Measurements from ENCODE around the gene HRAS.
A peak's percentile ranks its signal among the peaks of the same experiment; 100 is the strongest.
"Not testable (repeated sequence)": the region's sequence is repeated elsewhere in the genome, so short reads cannot be mapped to it uniquely, and the experiment has no call there.

Gene HRAS

DNA sequence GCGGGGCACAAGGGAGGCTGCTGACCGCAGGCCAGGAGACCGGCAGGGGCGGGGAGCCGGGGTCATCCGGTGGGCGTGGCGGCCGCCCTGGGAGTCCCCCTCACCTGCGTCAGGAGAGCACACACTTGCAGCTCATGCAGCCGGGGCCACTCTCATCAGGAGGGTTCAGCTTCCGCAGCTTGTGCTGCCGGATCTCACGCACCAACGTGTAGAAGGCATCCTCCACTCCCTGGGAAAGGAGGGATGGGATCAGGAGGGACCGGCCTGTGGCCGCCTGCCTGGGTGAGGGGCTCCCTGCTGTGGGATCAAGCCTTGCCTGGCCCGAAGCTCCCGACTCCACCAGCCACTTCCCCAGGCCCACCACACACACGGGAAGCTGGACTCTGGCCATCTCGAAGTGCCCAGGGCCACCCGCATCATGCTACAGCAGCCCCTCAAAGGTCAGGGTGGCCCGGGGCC, 2.8 kb downstream of the HRAS start:
- no peak for DNase-seq

DNA sequence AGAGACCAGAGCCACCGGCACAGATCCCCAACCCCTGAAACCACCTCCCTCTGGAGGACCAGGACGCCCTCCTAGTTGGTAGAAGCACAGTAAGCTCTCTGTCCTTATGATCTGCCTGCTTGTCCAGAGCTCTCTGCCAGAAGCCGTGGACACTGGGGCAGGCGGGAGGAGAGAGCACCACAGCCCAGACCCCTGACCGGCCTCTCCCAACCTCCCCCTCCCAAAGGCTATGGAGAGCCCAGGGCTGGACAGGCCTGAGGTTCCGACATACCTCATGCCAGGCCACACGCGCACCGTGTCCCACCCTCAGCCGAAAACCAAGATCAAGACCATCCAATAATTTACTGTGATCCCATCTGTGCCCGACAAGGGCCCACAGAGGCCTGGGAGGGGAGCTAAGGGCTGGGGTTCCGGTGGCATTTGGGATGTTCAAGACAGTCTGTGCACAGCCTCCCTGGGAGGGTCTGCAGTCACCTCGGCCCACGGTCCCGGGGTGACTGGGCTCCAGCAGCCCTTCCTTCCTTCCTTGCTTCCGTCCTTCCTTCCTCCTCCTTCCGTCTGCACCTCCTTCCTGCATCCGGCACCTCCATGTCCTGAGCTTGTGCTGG, 3.4 kb downstream of the HRAS start:
- DNase-seq, result no peak

DNA sequence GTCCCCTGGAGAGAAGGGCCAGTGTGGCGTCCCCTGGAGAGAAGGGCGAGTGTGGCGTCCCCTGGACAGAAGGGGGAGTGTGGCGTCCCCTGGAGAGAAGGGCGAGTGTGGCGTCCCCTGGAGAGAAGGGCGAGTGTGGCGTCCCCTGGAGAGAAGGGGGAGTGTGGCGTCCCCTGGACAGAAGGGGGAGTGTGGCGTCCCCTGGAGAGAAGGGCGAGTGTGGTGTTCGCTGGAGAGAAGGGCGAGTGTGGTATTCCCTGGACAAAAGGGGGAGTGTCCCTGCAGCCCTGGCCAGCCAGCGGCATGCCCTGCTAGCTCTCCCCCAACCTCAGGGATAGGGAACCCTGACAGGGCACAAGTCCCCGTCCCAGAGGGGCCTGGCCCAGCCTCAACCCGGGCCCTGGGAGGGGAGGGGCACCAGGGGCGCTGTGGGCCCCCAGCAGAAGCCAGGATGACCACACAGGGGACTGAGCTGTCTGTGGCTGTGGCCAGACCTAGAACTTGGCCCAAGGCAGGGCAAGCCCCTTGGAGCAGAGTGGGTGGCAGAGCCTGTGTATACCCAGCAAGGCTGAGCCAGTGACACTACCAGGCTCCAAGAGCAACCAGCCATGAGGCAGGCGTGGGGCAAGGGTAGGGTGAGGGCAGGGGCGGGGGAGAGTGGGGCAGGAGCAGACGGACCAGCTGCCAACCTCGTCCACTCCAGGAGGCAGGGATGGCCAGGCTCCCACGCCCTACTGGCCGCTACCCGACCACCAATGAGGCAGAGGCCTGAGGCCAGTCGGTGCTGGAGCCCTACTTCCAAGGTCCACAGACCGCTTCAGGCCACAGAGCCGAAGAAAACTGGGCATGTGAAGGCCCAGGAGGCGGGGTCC, 4.2 kb downstream of the HRAS start:
- no peak for DNase-seq

DNA sequence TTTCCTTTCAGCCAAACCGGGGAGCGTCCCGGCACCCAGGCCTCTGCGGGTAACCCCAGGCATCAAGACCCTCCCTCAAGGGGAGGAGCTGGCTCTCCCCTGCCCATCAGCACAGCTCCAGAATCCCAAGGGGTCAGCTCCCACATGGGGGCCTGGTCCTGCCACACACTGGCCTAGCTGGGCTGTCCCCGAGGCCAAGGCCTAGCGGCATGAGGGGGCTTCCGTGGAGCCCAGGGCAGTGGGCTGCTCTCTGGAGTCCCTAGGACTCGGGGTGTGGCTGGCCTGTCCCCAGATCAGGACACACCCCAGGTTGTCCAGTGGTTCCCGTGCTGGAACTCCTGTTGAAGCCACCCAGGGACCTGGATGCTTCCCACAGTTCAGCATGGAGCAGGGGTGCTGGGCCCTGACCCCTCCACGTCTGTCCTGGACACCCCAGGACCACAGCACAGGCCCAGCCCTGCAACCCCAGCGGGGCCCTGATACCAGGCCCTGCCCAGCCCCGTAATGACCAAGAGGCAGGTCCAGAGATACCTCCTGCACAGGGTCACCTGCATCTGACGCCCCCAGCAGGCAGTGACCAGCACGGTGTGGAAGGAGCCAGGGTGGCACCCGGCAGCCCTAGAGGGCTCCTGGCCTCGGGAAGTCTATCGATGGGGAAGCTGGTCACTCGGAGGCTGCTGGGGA, 5.5 kb downstream of the HRAS start:
- no peak for DNase-seq

DNA sequence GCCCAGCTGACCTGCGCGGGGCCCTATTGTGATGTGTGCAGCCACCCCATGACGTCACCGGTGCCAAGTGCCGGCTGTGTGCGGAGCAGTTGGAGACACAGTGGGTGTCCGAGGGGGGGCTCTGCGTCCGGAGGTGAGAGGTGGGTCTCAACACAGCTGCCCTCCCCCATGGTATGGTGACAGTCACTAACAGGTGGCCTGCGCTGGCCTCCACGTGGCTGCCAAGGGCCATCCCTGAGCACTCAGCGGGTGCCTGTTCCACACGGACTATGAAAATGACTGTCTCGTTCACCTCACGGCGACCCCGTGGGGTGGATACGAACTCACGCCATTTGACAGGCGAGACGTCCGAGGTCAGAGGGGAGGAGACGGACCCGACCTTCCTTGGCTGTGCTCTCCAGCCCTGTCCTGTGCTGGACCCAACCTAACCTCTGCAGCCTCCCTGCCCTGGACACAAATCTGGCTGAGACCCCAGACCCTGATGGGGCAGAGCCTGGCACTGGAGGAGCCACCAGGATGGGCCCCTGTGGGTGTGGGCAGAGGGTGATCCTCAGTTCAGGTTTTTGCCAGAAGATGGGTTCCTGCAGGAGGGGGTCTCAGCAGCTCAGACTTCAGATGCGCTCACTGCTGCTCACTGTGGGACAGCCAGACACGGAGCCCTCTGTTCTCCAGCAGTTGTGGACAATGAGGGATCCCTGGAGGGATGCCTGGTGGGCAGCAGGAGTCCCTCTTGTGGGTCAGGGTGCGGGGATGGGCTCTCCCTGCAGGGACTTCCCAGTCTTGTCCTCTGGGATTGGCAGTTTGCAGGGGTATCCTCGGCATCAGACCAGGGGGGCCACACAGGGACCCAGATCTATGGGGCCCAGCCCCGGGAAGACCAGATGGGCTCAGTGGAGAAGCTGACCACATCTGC, 6.3 kb downstream of the HRAS start:
- DNase-seq, result no peak

DNA sequence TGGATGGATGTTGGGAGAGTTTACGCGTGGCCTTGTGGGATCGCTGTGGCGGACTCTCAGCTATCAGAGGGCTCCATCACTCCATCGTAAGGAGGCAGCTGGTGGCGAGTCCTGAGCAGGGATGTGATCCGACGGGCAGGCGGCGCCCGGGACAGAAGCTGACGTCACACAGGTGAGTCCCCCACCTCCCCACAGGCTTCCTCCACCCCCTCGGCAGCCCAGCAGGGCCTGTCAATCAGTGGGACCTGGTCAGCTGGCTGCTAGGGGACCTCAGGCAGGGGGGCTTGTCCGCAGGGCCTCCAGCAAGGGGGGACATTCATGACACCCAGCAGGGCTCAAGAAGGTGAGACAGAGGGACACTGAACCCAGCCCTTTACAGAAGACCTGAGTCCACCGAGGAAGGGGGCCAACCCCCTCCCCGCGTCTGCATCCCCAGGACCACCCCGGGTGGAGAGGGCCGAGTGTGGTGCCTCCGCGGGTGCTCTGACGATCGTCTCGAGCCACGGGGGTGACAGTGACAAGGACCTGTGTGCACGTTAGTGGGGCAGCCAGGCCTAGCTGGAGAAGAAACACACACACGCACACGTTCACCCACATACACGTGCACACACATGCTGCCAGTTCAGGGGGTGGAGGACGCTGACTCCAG, 7.1 kb downstream of the HRAS start:
- DNase-seq, result no peak

DNA sequence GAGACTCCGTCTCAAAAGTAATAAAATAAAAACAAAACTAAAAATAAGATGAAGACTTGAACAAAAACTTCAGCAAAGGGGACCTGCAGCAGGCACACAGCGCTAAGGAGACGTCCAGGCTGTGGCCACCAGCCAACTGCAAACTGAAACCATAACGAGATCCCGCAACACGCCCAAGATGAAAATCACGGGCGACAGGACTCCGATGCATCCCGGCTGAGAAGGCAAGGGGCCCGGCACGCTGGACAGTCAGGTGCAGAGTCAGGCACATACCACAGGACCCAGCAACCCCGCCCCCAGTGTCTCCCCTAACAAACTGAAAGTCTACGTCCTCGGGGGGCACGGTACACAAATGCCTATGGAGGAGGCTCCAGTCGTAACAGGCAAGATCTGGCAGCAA, 9.2 kb downstream of the HRAS start:
- DNase-seq, result no peak

DNA sequence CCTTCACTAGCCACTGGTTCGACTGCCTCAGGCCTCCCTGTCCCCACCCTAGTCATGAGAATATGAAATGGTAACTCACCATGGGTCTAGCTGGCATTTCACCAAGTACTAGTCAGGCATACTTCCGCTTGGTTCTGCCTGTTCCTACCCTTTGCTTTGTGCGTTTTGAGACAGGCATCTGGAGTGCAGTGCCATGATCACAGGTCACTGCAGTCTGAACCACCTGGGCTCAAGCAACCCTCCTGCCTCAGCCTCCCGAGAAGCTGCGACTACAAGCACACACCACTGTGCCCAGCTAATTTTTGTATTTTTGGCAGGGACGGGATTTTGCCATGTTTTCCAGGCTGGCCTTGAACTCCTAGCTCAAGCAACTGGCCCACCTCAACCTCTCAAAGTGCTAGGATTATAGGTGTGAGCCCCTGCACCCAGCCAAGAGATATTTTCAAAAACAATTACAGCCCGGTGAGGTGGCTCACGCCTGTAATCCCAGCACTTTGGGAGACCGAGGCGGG, 14.1 kb downstream of the HRAS start:
- no peak for DNase-seq

DNA sequence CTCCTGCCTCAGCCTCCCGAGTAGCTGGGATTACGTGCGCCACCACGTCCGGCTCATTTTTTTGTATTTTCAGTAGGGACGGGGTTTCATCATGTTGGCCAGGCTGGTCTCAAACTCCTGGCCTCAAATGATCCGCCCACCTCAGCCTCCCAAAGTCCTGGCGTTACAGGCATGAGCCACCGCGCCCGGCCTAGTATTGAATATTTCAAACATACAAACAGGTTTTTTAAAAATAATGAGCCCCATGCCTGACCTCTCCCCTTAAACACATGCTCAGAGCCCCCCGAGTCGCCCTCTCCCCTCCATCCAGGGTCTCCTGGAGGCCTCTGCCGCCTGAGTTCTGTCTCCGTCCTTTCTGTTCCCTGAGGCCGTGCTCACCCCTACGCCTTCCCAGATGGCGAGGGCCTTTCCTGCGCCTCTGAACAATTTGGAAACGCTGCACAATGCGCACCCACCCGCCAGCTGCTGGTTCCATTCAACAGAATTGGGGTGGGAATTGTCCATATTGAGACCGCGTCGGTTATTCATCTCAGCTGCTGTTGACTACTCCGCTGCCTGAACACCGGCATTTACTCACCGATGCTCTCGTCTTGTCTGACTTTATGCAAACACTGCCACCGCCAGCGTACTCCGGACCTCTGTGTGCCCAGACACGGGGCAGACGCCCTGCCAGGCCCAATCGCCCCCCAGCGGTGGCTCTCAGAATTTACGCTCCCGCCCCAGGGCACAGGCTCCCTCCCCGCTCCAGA, 14.8 kb downstream of the HRAS start:
- peak in 1 of 2 experiments; percentile 51 for DNase-seq

DNA sequence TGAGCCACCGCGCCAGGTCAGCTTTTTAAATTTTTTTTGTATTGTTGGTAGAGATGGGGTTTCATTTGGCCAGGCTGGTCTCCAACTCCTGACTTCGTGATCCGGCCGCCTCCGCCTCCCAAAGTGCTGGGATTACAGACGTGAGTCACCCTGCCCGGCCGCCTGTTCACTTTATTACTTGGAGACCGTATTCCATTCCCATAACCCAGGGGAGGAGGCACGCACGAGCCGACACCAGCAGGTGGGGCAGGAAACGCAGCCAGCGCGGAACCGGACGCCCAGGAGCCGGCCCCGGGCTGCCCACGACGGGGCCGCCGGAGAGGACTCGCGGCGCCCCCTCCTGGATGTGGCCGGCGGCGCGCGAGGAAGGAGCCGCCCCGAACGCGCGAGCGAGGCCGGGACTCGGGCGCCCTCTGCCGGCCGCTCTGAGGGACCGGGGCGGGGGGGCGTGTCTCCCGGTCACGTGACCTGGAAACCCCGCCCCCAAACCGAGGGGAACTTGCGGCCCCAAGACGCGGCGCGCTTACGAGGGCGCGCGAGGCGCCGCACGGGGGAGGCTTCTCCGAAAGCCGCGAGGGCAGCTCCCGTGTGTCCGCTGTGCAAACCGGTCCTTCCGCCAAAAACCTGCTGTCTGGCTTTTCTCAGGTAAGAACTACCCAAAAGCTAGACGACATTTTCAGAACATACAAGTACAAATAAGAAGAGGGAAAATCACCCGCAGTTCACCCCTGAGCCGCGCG, 16.7 kb downstream of the HRAS start:
- peak; percentile 98 for DNase-seq

DNA sequence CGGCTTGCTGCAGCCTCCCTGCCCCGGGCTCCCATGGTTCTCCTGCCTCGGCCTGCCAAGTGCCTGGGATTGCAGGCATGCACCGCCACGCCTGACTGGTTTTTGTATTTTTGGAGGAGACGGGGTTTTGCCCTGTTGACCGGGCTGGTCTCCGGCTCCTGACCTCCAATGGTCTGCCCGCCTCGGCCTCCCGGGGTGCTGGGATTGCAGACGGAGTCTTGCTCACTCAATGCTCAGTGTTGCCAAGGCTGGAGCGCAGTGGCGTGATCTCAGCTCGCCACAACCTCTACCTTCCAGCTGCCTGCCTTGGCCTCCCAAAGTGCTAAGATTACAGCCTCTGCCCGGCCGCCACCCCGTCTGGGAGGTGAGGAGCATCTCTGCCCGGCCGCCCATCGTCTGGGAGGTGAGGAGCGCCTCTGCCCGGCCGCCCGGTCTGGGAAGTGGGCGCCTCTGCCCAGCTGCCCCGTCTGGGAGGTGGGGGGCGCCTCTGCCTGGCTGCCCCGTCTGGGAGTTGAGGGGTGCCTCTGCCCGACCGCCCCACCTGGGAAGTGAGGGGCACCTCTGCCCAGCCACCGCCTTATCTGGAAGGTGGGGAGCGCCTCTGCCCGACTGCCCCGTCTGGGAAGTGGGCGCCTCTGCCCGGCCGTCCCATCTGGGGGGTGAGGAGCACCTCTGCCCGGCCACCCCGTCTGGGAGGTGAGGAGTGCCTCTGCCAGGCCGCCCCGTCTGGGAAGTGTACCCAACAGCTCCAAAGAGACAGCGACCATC, 18.3 kb downstream of the HRAS start:
- not testable (repeated sequence) for DNase-seq

DNA sequence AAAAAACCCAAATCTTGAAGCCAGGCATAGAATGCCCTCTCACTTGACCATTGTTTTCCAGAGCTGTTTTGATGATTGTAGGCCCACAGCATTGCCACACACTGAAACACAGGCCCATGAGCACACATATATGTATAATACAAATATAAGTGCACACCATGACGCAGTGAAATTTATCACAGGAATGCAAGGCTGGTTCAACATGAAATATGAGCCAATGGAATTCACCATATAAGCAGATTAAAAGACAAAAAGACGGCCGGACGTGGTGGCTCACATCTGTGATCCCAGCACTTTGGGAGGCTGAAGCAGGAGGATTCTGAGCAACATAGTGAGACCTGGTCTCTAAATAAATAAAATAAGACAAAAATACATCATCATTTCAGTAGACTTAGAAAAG, 19.0 kb downstream of the HRAS start:
- DNase-seq, result no peak

DNA sequence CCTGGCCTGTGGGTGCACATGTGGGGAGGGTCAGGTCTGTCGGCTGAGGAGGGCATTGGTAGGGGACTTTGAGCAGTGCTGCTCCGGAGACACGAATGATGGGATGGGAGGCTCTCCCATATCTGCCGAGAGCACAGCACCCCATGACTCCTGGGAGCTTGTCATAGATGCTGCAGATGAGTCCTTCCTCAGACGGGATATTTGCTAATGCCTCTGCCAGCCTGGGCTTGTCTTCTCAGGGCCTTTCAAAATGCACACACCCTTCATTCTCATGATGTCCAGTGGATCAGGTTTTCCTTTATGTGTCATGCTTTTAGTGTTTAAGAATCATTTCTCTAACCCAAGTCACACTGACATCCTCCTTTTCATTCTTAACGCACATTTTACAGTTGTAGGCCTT, 20.2 kb downstream of the HRAS start:
- no peak for DNase-seq

DNA sequence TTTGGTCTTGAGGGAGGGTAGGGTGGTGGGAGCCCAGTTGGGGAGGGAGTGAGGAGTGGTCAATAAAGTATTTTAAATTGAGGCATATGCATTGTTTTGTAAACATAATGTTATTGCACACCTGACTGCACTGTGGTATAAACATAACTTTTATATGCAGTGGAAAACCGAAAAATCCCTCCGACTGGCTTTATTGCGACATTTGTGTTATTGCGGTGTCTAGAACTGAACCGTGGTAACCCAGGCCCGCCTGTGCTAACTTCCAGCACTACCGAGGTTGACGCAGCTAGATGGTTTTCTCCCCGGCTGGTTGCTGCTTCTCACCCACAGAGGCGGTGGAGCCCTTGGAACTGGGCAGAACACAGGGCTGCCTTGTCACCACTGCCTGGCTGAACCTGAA, 20.8 kb downstream of the HRAS start:
- no peak for DNase-seq

DNA sequence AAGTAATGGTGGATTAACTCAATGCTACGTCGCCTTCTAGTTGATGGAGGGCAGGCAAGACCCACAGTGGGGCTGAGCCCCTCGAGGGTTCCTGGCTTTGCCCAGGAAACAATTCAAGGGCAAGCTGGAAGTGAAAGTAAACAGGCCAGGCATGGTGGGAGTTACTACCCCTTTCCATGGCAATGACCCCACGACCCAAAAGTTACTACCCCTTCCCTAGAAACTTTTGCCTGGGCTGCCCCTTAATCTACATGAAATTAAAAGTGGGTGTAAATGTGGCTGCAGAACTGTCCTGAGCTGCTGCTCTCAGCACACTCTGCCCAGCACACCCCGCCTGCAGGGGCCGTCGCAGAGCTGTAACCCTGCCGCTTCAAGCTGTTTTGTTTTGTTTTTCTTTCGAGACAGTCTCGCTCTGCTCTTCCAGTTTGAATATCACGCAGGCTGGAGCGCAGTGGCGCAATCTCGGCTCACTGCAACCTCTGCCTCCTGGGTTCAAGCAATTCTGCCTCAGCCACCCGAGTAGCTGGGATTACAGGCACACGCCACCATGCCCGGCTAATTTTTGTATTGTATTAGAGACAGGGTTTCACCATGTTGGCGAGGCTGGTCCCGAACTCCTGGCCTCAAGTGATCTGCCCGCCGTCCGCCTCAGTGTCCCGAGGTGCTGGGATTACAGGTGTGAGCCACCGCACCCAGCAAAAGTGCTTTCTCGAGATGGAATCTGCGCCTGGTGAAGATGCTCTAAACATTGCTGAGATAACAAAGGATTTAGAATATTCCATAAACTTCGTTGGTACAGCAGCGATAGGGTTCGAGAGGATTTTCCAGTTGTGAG, 22.4 kb downstream of the HRAS start:
- DNase-seq, result no peak

DNA sequence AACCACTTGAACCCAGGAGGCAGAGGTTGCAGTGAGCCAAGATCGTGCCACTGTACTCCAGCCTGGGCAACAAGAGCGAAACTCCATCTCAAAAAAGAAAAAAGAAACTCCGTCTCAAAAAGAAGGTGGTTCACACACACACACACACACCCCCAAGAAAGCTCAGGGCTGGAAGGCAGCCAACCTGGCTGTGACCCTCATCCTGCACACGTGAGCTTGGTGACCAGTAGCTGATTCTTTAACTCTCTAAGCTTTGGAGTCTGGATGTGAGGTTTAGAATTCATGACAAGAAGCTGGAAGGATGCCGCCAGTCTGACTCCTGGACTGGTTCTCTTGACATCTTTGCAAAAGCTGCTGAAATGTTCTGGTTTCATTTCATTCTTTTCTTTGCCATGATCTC, 26.4 kb downstream of the HRAS start:
- no peak for DNase-seq

DNA sequence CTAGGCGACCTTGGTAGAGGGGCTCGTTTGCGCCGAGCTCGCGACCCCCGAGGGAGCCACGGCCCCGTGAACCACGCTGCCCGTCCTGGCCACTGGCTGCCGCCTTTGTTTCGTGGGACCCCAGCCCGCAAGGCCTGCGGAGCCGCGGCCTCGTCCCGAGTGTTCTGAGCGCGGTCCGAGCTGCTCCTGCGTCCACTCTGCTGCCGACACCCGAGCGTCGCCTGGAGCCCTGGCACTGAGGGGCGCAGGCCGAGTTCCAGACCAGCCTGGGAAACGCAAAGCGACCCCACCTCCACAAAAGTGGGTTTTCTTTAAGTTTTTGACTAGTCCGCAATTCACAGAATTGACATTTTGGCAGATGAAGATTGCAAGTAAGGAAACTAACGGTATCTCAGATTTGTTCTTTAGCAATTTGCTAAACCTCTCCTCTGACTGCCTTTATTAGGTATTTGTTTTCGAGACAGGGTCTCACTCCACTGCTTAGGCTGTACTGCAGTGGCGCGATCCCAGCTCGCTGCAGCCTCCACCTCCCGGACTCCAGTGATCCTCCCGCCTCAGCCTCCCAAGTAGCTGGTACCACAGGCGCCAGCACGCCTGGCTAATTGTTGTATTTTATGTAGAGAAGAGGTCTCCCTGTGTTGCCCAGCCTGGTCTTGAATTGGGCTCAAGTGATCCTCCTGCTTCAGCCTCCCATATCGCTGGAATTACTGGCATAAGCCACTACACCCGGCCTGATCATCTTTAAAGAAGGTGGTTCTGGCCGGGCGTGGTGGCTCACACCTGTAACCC, 27.5 kb downstream of the HRAS start:
- DNase-seq, result no peak

Data from activated T-cell treated with anti-CD3 and anti-CD28 coated beads, Interleukin-2, amount 50 U/mL, for 48 hours (primary cell).